NT2/D1 (cell line): ENCODE measurements around the gene ZNF385C.

Source experiments
- SUZ12 ChIP-seq: IDR thresholded peaks from 2 replicates; pipeline ENCODE4 v1.6.1; 2011; ENCODE audit not compliant: insufficient read length, insufficient read depth; ENCODE audit errors: extremely low read depth
- ZNF274 ChIP-seq: IDR thresholded peaks from 2 replicates; pipeline ENCODE4 v1.6.1; 2011; ENCODE audit warnings: mild to moderate bottlenecking, low read depth, low read length

- no peak for TF ChIP-seq ZNF274
- TF ChIP-seq SUZ12, result no peak
Observed at GRCh38 chr17:42111265-42111636, 13.0 kb upstream of the ZNF385C start.
